Measurements from ENCODE around the gene CRACR2B. TPM values are rescaled to one million over a fixed set of nuclear protein-coding genes. Genes with fewer than 3 reads are reported as not detected.

CRACR2B gene
- total and polyA plus RNA-seq, 2 of the 13 experiments (the other 11 are each of a cell fraction or from before 2014, with no cell fraction given), result 14.9 to 21.0 TPM

- TF ChIP-seq ZNF530 (CRISPR knock-in tag; IDR thresholded peaks at IDR 0.05; ENCODE audit: low read depth) (no peak), ZFY (CRISPR knock-in tag; IDR thresholded peaks at IDR 0.05) (0 out of 2 replicates have a peak, but pooled peaks have one; percentile 18), HIVEP1 (CRISPR knock-in tag; IDR thresholded peaks at IDR 0.05) (no peak; the same call in 1 of the 2 replicates), ZNF709 (CRISPR knock-in tag; IDR thresholded peaks at IDR 0.05) (no peak), CREB1 (IDR thresholded peaks at IDR 0.05) (no peak), CREB1 (CRISPR knock-in tag; IDR thresholded peaks at IDR 0.05) (no peak), ETV5 (CRISPR knock-in tag; IDR thresholded peaks at IDR 0.05; ENCODE audit: borderline replicate concordance) (no peak), ZNF503 (CRISPR knock-in tag; IDR thresholded peaks at IDR 0.05) (no peak), SP5 (CRISPR knock-in tag; IDR thresholded peaks at IDR 0.05; ENCODE audit: borderline replicate concordance, low read depth) (no peak), FOXP4 (CRISPR knock-in tag; IDR thresholded peaks at IDR 0.05) (no peak), RFX3 (CRISPR knock-in tag; IDR thresholded peaks at IDR 0.05) (no peak), ZNF543 (CRISPR knock-in tag; IDR thresholded peaks at IDR 0.05) (no peak), PLRG1 (conservative IDR thresholded peaks at IDR 0.05) (no peak), HMG20A (CRISPR knock-in tag; IDR thresholded peaks at IDR 0.05; ENCODE audit: borderline replicate concordance) (no peak), IKZF1 (IDR thresholded peaks at IDR 0.05) (no peak), ZNF10 (CRISPR knock-in tag; IDR thresholded peaks at IDR 0.05; ENCODE audit: borderline replicate concordance, low read depth) (no peak), SIN3A (IDR thresholded peaks at IDR 0.05; ENCODE audit: borderline replicate concordance, low read depth, low read length) (no peak)
- TF ChIP-seq, protein P1, sequence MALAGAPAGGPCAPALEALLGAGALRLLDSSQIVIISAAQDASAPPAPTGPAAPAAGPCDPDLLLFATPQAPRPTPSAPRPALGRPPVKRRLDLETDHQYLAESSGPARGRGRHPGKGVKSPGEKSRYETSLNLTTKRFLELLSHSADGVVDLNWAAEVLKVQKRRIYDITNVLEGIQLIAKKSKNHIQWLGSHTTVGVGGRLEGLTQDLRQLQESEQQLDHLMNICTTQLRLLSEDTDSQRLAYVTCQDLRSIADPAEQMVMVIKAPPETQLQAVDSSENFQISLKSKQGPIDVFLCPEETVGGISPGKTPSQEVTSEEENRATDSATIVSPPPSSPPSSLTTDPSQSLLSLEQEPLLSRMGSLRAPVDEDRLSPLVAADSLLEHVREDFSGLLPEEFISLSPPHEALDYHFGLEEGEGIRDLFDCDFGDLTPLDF (CRISPR knock-in tag; IDR thresholded peaks at IDR 0.05), result no peak
These were observed 2.8 kb downstream of the CRACR2B start (continued) for GRCh38 chr11:830295-831117.

Data from HepG2 (cell line).